Measurements from ENCODE around the gene PABPN1L.

Gene PABPN1L

GRCh38 chr16:88821168-88821850, 45.2 kb downstream of the PABPN1L start:
- Histone ChIP-seq H3K27ac (no peak overlapping the region), H3K4me3 (no peak overlapping the region)
- no peak for TF ChIP-seq CTCF (IDR thresholded peaks at IDR 0.05)
- DNase-seq (ENCODE audit: low spot score), result no peak

- no peak overlapping the region for H3K27ac ChIP-seq
- no peak overlapping the region for H3K4me3 ChIP-seq
- no peak for DNase-seq (ENCODE audit: low spot score)
- no peak for TF ChIP-seq CTCF (IDR thresholded peaks at IDR 0.05)
Observed at GRCh38 chr16:88820385-88821025, 46.0 kb downstream of the PABPN1L start.

- TF ChIP-seq CTCF (IDR thresholded peaks at IDR 0.05), result no peak
- no peak overlapping the region for H3K27ac ChIP-seq
- DNase-seq (ENCODE audit: low spot score), result no peak
- no peak overlapping the region for H3K4me3 ChIP-seq
Observed at GRCh38 chr16:88819126-88819525, 47.3 kb downstream of the PABPN1L start.

- no peak for DNase-seq (ENCODE audit: low spot score)
- H3K27ac ChIP-seq, result no peak overlapping the region
- no peak overlapping the region for H3K4me3 ChIP-seq
- no peak for TF ChIP-seq CTCF (IDR thresholded peaks at IDR 0.05)
Observed at GRCh38 chr16:88818575-88818874, 47.9 kb downstream of the PABPN1L start.

GRCh38 chr16:88817785-88818574, 48.5 kb downstream of the PABPN1L start:
- H3K27ac ChIP-seq, result no peak overlapping the region
- no peak for DNase-seq (ENCODE audit: low spot score)
- no peak overlapping the region for H3K4me3 ChIP-seq
- TF ChIP-seq CTCF (IDR thresholded peaks at IDR 0.05), result no peak

GRCh38 chr16:88816736-88817535, 49.5 kb downstream of the PABPN1L start:
- Histone ChIP-seq H3K4me3 (no peak overlapping the region), H3K27ac (no peak overlapping the region)
- DNase-seq (ENCODE audit: low spot score), result no peak
- no peak for TF ChIP-seq CTCF (IDR thresholded peaks at IDR 0.05)
